ENCODE data around the gene HMCN2.

The HMCN2 gene

DNA sequence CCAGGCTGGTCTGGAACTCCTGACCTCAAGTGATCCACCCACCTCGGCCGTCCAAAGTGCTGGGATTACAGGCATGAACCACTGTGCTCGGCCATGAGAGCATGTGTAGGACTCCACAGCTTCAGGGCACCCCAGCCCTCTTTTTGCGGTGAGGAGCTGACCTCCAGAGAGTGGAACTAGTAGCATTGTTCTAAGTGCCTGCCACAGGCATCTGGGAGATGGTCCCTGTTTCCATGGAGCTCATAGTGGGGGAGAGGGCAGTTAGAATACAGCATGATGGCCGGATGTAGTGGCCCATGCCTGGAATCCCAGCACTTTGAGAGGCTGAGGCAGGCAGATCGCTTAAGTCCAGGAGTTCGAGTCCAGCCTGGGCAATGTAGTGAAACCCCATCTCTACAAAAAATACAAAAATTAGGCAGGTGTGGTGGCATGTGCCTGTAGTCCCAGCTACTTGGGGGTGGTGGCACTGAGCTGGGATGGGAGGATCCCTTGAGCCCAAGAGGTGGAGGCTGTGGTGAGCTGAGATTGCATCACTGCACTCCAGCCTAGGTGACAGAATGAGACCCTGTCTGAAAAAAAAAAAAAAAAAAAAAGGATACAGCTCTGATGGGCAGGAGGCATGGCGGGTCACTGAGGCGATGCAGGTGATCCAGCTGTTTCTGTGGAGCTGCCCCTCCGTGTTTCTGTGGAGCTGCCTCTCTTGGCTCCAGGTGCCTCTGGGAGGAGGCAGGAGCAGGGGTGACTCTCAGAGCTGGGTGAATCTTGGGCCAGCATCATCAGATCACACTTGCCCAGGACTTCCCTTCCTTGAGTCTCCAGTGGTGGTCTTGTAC, 183.4 kb downstream of the HMCN2 start:
- H3K4me3 ChIP-seq (ENCODE audit: control insufficient read depth, low read depth, low read length): no peak overlapping the region
- DNase-seq (ENCODE audit: low read depth): no peak
- TF ChIP-seq, protein P1, sequence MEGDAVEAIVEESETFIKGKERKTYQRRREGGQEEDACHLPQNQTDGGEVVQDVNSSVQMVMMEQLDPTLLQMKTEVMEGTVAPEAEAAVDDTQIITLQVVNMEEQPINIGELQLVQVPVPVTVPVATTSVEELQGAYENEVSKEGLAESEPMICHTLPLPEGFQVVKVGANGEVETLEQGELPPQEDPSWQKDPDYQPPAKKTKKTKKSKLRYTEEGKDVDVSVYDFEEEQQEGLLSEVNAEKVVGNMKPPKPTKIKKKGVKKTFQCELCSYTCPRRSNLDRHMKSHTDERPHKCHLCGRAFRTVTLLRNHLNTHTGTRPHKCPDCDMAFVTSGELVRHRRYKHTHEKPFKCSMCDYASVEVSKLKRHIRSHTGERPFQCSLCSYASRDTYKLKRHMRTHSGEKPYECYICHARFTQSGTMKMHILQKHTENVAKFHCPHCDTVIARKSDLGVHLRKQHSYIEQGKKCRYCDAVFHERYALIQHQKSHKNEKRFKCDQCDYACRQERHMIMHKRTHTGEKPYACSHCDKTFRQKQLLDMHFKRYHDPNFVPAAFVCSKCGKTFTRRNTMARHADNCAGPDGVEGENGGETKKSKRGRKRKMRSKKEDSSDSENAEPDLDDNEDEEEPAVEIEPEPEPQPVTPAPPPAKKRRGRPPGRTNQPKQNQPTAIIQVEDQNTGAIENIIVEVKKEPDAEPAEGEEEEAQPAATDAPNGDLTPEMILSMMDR (IDR thresholded peaks at IDR 0.05; ENCODE audit: control insufficient read depth, insufficient read depth, low read depth, low read length, missing control alignments): no peak

DNA sequence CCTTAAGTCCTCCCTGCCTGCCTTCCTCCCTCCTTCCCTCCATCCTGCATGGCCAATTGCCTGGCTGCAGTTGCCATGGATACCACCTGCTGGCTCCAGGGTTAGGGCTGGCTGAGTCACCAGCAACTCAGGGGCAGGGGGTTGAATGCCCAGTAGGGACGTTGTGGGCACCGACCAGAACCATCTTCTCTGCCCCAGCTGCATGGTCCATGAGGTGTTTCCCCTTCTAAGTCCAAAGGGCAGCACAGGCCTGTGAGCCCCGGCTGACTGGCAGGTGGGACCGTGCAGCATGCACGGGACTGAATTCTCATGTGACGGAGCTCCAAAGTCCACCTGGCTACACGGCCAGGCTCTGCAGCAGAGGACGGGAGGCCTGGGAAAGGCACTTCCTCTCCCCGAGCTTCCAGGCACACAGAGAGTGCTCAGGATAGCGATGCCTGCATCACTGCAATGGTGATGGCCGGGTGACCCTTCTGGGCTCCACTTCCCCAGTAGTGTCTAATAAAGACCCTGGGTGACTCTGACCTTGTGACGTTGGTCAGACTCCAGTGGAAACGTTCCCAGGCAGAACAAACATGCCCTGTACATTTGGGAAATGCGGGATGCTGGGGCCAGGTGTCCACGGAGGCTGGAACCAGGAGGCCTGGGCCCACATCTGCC, 184.9 kb downstream of the HMCN2 start:
- no peak overlapping the region for H3K4me3 ChIP-seq (ENCODE audit: control insufficient read depth, low read depth, low read length)
- DNase-seq (ENCODE audit: low read depth): no peak
- TF ChIP-seq, protein P1 (IDR thresholded peaks at IDR 0.05; ENCODE audit: control insufficient read depth, insufficient read depth, low read depth, low read length, missing control alignments): no peak

DNA sequence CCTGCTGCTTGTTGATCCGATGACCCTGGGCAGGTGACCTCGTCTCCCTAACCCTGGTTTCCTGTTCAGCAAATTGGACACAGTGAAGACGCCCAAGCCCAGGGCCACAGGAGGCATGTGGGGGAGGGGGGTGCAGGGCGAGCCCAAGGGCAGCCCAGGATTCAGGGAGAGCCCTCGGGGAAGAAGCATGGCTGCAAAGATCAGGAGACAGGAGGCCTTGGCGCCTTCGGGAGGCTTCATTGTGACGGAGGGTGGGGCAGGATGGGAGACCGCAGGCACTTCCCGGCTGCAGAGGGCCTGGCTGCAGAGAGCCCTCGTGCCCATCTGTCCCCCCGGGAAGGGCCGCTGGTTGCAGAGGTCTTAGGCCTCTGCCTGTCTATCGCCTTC, 185.4 kb downstream of the HMCN2 start:
- TF ChIP-seq, protein P1 (IDR thresholded peaks at IDR 0.05; ENCODE audit: control insufficient read depth, insufficient read depth, low read depth, low read length, missing control alignments): no peak
- DNase-seq (ENCODE audit: low read depth): no peak
- no peak overlapping the region for H3K4me3 ChIP-seq (ENCODE audit: control insufficient read depth, low read depth, low read length)

DNA sequence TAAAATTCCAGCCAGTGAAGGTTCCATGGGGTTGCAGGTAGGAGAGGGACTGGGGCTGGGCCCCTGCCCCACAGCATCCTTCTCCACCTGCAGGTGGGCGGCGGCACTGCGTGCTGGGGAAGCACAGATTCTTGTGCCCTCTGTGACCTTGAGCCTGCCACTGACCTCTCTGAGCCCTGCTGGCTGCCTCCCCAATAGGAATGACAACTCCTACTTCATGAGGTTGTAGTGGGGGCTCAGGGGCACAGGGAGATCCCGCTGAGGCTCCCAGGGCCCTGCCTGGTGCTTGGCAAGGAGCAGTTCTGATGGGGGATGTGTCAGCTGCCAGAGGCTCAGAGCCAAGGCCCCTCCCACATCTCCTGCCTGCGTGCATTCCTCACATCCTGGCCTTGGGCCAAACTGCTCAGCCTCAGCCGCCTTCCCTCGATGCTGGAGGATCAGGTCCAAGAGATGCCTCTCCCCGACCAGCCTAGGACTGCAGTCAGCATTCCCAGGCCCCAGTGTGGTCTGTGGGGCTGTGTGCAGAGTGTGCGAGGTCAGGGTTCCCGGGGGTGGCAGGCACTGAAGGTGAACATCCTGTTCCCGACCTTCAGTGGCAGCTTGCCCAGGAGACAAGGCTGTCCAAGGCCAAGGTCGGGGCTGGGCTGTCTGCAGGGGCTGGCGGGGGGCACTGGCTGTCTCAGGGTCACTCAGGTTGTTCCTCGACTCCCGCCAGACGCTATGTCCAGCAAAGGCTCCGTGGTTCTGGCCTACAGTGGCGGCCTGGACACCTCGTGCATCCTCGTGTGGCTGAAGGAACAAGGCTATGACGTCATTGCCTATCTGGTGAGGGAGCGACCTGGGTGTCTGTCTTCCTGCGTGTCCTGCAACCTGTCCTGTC, 186.2 kb downstream of the HMCN2 start:
- no peak overlapping the region for H3K4me3 ChIP-seq (ENCODE audit: control insufficient read depth, low read depth, low read length)
- TF ChIP-seq, protein P1 (IDR thresholded peaks at IDR 0.05; ENCODE audit: control insufficient read depth, insufficient read depth, low read depth, low read length, missing control alignments): peak; percentile 67
- DNase-seq (ENCODE audit: low read depth): peak; percentile 78

DNA sequence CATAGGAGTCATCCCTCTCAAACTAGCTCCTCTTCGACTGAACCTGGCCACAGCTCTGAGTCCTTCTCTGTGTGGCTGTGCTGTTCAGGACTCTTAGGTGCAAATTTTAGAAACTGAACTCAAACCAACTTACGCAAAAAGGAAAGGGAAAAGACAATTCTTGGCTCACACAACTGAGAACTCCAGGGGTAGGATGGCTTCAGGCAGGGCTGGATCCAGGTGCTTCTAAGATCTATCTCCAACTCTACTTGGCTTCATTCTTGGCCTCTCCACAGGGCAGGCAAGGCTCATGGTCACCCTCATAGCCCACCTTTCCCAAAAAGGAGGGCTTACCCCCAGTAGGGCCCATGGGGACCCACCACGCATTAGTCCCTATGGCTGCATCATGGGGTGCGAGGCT, 187.3 kb downstream of the HMCN2 start:
- no peak overlapping the region for H3K4me3 ChIP-seq (ENCODE audit: control insufficient read depth, low read depth, low read length)
- DNase-seq (ENCODE audit: low read depth): no peak
- TF ChIP-seq, protein P1 (IDR thresholded peaks at IDR 0.05; ENCODE audit: control insufficient read depth, insufficient read depth, low read depth, low read length, missing control alignments): no peak

DNA sequence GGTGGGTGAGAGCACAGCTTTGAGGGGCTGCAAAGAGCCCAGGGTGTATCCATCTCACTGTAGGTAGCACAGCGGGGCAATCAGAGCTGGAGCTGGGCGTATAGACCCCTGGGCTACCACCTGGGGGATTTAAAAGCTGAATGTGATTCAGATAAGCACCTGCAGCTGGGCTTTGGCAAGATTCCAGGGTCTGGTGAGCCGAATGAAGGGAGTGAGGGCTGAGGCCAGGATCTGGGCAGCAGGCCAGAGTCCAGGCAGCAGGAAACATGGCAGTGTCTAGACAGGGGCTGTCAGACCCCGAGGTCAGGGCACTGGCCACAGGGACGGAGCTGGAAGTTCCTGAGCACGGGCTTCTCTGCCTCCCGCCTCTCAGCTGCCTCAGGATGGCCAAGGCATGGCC, 187.9 kb downstream of the HMCN2 start:
- no peak overlapping the region for H3K4me3 ChIP-seq (ENCODE audit: control insufficient read depth, low read depth, low read length)
- TF ChIP-seq, protein P1 (IDR thresholded peaks at IDR 0.05; ENCODE audit: control insufficient read depth, insufficient read depth, low read depth, low read length, missing control alignments): no peak
- DNase-seq (ENCODE audit: low read depth): no peak
